Gastrocnemius medialis (tissue), 4 donors: ENCODE results near the gene JAKMIP1.

ENCODE experiments used
- POLR2A ChIP-seq, 2 donors: fragments of 450-650 bp; IDR thresholded peaks; one replicate each; pipeline ENCODE4 v1.6.1; 2017; ENCODE audit warnings: antibody characterized with exemption in 2 of 2, mild to moderate bottlenecking in 2 of 2, moderate library complexity in 2 of 2
- TF ChIP-seq, protein P1 (sequence below), 5 experiments: fragments of 450-650 bp in 3 of 5; fragments of 200-600 bp in 2 of 5; sonication (generic) in 2 of 5; IDR thresholded peaks in 4 of 5; conservative IDR thresholded peaks in 1 of 5; 1 replicate in 4 of 5; 2 replicates in 1 of 5; pipeline ENCODE4 v1.5.1; 2016 to 2019; ENCODE audit warnings: antibody characterized with exemption in 5 of 5, mild to moderate bottlenecking in 3 of 5, moderate library complexity in 3 of 5

GRCh38 chr4:6221851-6222760 lies 21.8 kb upstream of the JAKMIP1 start:
- TF ChIP-seq, protein P1, sequence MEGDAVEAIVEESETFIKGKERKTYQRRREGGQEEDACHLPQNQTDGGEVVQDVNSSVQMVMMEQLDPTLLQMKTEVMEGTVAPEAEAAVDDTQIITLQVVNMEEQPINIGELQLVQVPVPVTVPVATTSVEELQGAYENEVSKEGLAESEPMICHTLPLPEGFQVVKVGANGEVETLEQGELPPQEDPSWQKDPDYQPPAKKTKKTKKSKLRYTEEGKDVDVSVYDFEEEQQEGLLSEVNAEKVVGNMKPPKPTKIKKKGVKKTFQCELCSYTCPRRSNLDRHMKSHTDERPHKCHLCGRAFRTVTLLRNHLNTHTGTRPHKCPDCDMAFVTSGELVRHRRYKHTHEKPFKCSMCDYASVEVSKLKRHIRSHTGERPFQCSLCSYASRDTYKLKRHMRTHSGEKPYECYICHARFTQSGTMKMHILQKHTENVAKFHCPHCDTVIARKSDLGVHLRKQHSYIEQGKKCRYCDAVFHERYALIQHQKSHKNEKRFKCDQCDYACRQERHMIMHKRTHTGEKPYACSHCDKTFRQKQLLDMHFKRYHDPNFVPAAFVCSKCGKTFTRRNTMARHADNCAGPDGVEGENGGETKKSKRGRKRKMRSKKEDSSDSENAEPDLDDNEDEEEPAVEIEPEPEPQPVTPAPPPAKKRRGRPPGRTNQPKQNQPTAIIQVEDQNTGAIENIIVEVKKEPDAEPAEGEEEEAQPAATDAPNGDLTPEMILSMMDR (IDR thresholded peaks at IDR 0.05 in 4 of 5, conservative IDR thresholded peaks at IDR 0.05 in 1 of 5), result no peak
- TF ChIP-seq POLR2A (IDR thresholded peaks at IDR 0.05), result no peak
